OCI-LY1 (cell line): ENCODE data around the gene POLR1A.

Experiments
- H2AFZ ChIP-seq: fragments of 200-600 bp; sonication (generic), shearing (Covaris generic); 2 replicates; pipeline ENCODE4 v1.6.0; 2014; ENCODE audit warnings: antibody characterized with exemption, mild to moderate bottlenecking, low read length
- H3F3A ChIP-seq: fragments of 200-600 bp; sonication (generic), shearing (Covaris generic); 2 replicates; pipeline ENCODE4 v1.6.0; 2014; ENCODE audit warnings: mild to moderate bottlenecking, antibody characterized with exemption, low read length, moderate library complexity; ENCODE audit not compliant: insufficient read depth
- H3K27ac ChIP-seq: fragments of 200-600 bp; sonication (generic); 2 replicates; pipeline ENCODE4 v1.5.1; 2014; ENCODE audit warnings: low read length, mixed run types, mild to moderate bottlenecking, low read depth; ENCODE audit not compliant: poor library complexity, severe bottlenecking
- H3K27me3 ChIP-seq: fragments of 200-600 bp; sonication (generic); 2 replicates; pipeline ENCODE4 v1.6.0; 2014; ENCODE audit warnings: antibody characterized with exemption, mild to moderate bottlenecking, low read length, moderate library complexity; ENCODE audit not compliant: insufficient read depth
- H3K36me3 ChIP-seq: fragments of 200-600 bp; sonication (generic); 2 replicates; pipeline ENCODE4 v1.6.1; 2014; ENCODE audit warnings: mild to moderate bottlenecking, antibody characterized with exemption, low read length, moderate library complexity, mixed read lengths; ENCODE audit not compliant: insufficient read depth
- H3K4me1 ChIP-seq: fragments of 200-600 bp; sonication (generic); 2 replicates; pipeline ENCODE4 v1.5.1; 2014; ENCODE audit warnings: mild to moderate bottlenecking, low read length, moderate library complexity; ENCODE audit not compliant: insufficient read depth, severe bottlenecking
- H3K4me2 ChIP-seq: fragments of 200-600 bp; sonication (generic), shearing (Covaris generic); 2 replicates; pipeline ENCODE4 v1.6.1; 2014; ENCODE audit warnings: low read length
- H3K4me3 ChIP-seq: fragments of 200-600 bp; sonication (generic); 2 replicates; pipeline ENCODE4 v1.5.1; 2014; ENCODE audit warnings: low read length, low read depth, mild to moderate bottlenecking, mixed read lengths; ENCODE audit not compliant: poor library complexity, severe bottlenecking
- H3K79me2 ChIP-seq: fragments of 200-600 bp; shearing (Covaris generic); 2 replicates; pipeline ENCODE4 v1.6.1; 2016; ENCODE audit warnings: mixed run types, low read length, mixed read lengths; ENCODE audit not compliant: insufficient read depth
- H3K9ac ChIP-seq: fragments of 200-600 bp; sonication (generic), shearing (Covaris generic); 2 replicates; pipeline ENCODE4 v1.6.1; 2014; ENCODE audit warnings: mild to moderate bottlenecking, low read length, mixed read lengths
- H3K9me2 ChIP-seq: fragments of 200-600 bp; sonication (generic), shearing (Covaris generic); 2 replicates; pipeline ENCODE4 v1.6.1; 2014; ENCODE audit warnings: low read depth, mild to moderate bottlenecking, low read length, mixed read lengths
- H3K9me3 ChIP-seq: fragments of 200-600 bp; shearing (Covaris generic); 2 replicates; pipeline ENCODE4 v1.6.1; 2014; ENCODE audit warnings: low read length, mixed read lengths
- H4K20me1 ChIP-seq: fragments of 200-600 bp; sonication (generic), shearing (Covaris generic); 2 replicates; pipeline ENCODE4 v1.6.0; 2016; ENCODE audit warnings: mild to moderate bottlenecking, low read length; ENCODE audit not compliant: insufficient read depth
- EZH2 ChIP-seq: fragments of 200-600 bp; sonication (generic), shearing (Covaris generic); IDR thresholded peaks from 2 replicates; pipeline ENCODE4 v1.8.0; 2017; ENCODE audit warnings: borderline replicate concordance, mixed run types, mild to moderate bottlenecking, antibody characterized with exemption, low read length, moderate library complexity, mixed read lengths
- TF ChIP-seq, protein P1 (sequence below): fragments of 200-600 bp; sonication (generic), shearing (Covaris generic); IDR thresholded peaks from 2 replicates; pipeline ENCODE4 v1.5.1; 2017; ENCODE audit warnings: mild to moderate bottlenecking, antibody characterized with exemption, low read length, moderate library complexity, mixed read lengths

Gene POLR1A

DNA sequence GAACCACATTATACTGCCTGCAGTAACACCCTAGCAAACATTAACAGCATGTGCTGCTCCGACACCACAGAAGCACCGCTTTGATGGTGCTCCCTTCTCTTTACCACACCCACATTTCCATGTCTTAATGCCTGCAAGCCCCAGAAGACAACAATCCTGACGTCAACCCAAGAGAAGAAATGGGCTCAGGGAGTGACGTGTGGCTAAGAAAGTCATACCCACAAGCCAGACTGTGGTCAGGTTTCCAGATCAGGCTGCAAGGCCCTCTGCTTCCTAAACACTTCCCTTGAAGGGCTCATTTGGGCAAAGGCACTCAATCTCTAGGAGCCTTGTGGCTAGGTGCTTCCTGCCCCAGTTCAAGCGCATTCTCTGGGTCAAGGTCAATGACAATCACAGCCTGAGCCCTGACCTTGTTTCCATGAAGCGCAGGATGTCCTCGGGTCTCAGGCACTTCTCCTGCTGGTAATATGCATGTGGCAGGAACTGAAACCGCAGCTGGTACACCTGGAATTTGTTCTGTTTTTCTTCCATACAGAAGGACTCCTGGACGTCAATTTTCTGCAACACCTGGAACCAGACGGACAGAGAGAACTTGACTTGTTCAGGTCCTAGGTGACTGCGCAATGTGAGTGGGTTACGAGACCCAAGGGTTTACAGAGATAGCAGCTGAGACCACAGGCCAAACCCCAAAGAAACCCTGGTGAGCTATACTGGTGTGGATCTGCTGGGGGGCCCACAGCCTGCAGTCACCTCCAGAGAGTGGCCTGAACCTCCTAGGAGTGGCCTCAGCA is 67.2 kb downstream of the POLR1A start:
- Histone ChIP-seq H2AFZ (no peak overlapping the region), H3K4me2 (peak overlapping the region; percentile 66), H3K27ac (peak overlapping the region; percentile 100), H3K4me1 (peaks cover 79% of the 10 kb centered on the region), H3K9me2 (no peaks in the 10 kb centered on the region), H3F3A (0 out of 2 replicates have a peak, but pooled peaks cover 7% of the 10 kb centered on the region), H3K9ac (peak overlapping the region; percentile 76), H3K4me3 (no peak overlapping the region), H3K9me3 (no peaks in the 10 kb centered on the region), H4K20me1 (no peaks in the 10 kb centered on the region), H3K79me2 (no peaks in the 10 kb centered on the region), H3K27me3 (no peaks in the 10 kb centered on the region), H3K36me3 (peaks cover 72% of the 10 kb centered on the region)
- no peak for TF ChIP-seq EZH2
- TF ChIP-seq, protein P1, sequence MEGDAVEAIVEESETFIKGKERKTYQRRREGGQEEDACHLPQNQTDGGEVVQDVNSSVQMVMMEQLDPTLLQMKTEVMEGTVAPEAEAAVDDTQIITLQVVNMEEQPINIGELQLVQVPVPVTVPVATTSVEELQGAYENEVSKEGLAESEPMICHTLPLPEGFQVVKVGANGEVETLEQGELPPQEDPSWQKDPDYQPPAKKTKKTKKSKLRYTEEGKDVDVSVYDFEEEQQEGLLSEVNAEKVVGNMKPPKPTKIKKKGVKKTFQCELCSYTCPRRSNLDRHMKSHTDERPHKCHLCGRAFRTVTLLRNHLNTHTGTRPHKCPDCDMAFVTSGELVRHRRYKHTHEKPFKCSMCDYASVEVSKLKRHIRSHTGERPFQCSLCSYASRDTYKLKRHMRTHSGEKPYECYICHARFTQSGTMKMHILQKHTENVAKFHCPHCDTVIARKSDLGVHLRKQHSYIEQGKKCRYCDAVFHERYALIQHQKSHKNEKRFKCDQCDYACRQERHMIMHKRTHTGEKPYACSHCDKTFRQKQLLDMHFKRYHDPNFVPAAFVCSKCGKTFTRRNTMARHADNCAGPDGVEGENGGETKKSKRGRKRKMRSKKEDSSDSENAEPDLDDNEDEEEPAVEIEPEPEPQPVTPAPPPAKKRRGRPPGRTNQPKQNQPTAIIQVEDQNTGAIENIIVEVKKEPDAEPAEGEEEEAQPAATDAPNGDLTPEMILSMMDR: no peak

DNA sequence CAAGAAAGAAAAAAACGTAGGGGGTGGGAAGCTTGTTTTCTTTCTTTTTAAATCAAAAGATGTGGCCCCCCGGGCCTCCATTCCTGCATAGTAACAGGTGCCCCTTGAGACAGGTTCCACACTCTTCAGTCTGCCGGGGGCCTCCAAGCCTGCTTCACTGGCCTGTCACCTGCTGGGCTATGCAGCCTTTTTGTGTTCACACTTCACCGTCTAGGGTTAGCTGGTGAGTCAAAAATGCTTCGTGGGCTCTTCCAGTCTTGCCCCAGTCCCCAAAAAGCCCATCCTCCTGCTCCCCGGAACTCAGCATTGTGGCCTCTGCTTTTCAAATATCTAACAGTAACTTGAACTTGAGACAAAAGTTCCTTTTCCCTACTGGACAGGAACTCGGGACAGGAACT is 67.9 kb downstream of the POLR1A start:
- Histone ChIP-seq H3K4me2 (peak overlapping the region; percentile 66), H3K9me3 (no peaks in the 10 kb centered on the region), H3F3A (0 out of 2 replicates have a peak, but pooled peaks cover 7% of the 10 kb centered on the region), H3K4me1 (peaks cover 79% of the 10 kb centered on the region), H3K27me3 (no peaks in the 10 kb centered on the region), H2AFZ (no peak overlapping the region), H3K4me3 (no peak overlapping the region), H3K79me2 (no peaks in the 10 kb centered on the region), H3K36me3 (peaks cover 72% of the 10 kb centered on the region), H3K27ac (peak overlapping the region; percentile 100), H4K20me1 (no peaks in the 10 kb centered on the region), H3K9ac (peak overlapping the region; percentile 76), H3K9me2 (no peaks in the 10 kb centered on the region)
- TF ChIP-seq, protein P1: no peak
- no peak for TF ChIP-seq EZH2

DNA sequence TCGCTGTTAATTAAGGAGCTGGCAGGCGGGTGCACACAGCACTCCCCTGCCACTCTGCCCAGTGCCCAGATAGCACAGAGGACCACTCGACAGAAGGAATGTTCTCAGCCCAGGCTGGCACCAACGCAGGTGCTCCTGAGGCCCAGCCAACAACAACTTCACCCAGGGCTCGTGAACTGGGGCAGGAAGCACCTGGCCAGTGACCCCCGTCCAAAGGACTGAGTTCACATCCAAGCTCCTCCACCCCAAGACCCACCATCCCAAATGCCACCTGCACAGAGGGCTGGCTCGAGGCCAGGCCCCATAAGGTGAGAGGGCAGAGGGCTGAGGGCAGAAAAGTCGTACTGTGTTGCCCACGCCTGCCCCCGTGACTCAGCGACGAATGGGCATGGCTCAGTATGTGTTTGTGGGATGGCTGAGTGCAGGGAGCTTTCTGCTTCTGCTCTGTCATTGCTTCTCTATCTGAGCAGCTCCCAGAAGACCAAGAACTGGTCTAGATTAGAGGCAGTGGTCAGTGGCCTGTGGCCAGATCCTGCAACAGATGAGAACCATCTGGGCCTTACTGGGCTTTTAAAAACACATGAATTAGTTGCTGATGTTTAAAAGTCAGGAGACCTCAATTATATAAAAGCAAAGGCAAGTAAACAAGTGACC is 68.4 kb downstream of the POLR1A start:
- Histone ChIP-seq H3F3A (0 out of 2 replicates have a peak, but pooled peaks cover 7% of the 10 kb centered on the region), H3K4me1 (peaks cover 79% of the 10 kb centered on the region), H3K79me2 (no peaks in the 10 kb centered on the region), H4K20me1 (no peaks in the 10 kb centered on the region), H3K27me3 (no peaks in the 10 kb centered on the region), H3K4me2 (peak overlapping the region; percentile 66), H3K9ac (peak overlapping the region; percentile 76), H3K4me3 (peak overlapping the region; percentile 40), H3K27ac (peak overlapping the region; percentile 100), H3K9me2 (no peaks in the 10 kb centered on the region), H2AFZ (no peak overlapping the region), H3K36me3 (peaks cover 72% of the 10 kb centered on the region), H3K9me3 (no peaks in the 10 kb centered on the region)
- TF ChIP-seq, protein P1: no peak
- no peak for TF ChIP-seq EZH2
